ENCODE results near the gene MARCHF2. TPM values are rescaled to one million over a fixed set of nuclear protein-coding genes. Genes with fewer than 3 reads are reported as not detected.

The MARCHF2 gene
- total RNA-seq, 1 experiment from 2014 or later: 20.2 TPM

DNA sequence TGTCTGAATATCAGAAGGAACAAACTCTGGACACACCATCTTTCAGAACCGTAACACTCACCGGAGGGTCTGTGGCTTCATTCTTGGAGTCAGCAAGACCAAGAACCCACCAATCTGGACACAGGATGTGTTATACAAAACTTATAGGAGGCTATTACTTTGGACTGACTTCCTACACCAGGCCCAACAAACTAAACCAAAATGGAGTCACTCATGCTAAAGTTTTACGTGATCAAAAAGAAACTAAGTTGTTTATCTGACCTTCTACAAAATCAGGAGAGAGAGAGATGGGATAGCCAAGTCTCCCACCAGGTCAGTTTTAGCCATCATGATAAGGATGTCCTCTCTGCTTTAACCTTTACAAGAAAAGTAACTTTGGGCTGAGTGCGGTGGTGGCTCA lies 26.1 kb upstream of the MARCHF2 start (continued):
- TF ChIP-seq, protein P1, sequence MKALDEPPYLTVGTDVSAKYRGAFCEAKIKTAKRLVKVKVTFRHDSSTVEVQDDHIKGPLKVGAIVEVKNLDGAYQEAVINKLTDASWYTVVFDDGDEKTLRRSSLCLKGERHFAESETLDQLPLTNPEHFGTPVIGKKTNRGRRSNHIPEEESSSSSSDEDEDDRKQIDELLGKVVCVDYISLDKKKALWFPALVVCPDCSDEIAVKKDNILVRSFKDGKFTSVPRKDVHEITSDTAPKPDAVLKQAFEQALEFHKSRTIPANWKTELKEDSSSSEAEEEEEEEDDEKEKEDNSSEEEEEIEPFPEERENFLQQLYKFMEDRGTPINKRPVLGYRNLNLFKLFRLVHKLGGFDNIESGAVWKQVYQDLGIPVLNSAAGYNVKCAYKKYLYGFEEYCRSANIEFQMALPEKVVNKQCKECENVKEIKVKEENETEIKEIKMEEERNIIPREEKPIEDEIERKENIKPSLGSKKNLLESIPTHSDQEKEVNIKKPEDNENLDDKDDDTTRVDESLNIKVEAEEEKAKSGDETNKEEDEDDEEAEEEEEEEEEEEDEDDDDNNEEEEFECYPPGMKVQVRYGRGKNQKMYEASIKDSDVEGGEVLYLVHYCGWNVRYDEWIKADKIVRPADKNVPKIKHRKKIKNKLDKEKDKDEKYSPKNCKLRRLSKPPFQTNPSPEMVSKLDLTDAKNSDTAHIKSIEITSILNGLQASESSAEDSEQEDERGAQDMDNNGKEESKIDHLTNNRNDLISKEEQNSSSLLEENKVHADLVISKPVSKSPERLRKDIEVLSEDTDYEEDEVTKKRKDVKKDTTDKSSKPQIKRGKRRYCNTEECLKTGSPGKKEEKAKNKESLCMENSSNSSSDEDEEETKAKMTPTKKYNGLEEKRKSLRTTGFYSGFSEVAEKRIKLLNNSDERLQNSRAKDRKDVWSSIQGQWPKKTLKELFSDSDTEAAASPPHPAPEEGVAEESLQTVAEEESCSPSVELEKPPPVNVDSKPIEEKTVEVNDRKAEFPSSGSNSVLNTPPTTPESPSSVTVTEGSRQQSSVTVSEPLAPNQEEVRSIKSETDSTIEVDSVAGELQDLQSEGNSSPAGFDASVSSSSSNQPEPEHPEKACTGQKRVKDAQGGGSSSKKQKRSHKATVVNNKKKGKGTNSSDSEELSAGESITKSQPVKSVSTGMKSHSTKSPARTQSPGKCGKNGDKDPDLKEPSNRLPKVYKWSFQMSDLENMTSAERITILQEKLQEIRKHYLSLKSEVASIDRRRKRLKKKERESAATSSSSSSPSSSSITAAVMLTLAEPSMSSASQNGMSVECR (CRISPR knock-in tag; IDR thresholded peaks at IDR 0.05; ENCODE audit: borderline replicate concordance): no peak
- no peak for TF ChIP-seq ESRRA (CRISPR knock-in tag; IDR thresholded peaks at IDR 0.05; ENCODE audit: borderline replicate concordance)
- TF ChIP-seq, protein P2, sequence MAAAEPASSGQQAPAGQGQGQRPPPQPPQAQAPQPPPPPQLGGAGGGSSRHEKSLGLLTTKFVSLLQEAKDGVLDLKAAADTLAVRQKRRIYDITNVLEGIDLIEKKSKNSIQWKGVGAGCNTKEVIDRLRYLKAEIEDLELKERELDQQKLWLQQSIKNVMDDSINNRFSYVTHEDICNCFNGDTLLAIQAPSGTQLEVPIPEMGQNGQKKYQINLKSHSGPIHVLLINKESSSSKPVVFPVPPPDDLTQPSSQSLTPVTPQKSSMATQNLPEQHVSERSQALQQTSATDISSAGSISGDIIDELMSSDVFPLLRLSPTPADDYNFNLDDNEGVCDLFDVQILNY (CRISPR knock-in tag; IDR thresholded peaks at IDR 0.05): no peak
- TF ChIP-seq ZNF317 (CRISPR knock-in tag; IDR thresholded peaks at IDR 0.05; ENCODE audit: borderline replicate concordance, low read depth): no peak
- TF ChIP-seq, protein P3, sequence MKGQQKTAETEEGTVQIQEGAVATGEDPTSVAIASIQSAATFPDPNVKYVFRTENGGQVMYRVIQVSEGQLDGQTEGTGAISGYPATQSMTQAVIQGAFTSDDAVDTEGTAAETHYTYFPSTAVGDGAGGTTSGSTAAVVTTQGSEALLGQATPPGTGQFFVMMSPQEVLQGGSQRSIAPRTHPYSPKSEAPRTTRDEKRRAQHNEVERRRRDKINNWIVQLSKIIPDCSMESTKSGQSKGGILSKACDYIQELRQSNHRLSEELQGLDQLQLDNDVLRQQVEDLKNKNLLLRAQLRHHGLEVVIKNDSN (CRISPR knock-in tag; IDR thresholded peaks at IDR 0.05): no peak
- TF ChIP-seq, protein P4, sequence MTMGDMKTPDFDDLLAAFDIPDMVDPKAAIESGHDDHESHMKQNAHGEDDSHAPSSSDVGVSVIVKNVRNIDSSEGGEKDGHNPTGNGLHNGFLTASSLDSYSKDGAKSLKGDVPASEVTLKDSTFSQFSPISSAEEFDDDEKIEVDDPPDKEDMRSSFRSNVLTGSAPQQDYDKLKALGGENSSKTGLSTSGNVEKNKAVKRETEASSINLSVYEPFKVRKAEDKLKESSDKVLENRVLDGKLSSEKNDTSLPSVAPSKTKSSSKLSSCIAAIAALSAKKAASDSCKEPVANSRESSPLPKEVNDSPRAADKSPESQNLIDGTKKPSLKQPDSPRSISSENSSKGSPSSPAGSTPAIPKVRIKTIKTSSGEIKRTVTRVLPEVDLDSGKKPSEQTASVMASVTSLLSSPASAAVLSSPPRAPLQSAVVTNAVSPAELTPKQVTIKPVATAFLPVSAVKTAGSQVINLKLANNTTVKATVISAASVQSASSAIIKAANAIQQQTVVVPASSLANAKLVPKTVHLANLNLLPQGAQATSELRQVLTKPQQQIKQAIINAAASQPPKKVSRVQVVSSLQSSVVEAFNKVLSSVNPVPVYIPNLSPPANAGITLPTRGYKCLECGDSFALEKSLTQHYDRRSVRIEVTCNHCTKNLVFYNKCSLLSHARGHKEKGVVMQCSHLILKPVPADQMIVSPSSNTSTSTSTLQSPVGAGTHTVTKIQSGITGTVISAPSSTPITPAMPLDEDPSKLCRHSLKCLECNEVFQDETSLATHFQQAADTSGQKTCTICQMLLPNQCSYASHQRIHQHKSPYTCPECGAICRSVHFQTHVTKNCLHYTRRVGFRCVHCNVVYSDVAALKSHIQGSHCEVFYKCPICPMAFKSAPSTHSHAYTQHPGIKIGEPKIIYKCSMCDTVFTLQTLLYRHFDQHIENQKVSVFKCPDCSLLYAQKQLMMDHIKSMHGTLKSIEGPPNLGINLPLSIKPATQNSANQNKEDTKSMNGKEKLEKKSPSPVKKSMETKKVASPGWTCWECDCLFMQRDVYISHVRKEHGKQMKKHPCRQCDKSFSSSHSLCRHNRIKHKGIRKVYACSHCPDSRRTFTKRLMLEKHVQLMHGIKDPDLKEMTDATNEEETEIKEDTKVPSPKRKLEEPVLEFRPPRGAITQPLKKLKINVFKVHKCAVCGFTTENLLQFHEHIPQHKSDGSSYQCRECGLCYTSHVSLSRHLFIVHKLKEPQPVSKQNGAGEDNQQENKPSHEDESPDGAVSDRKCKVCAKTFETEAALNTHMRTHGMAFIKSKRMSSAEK (CRISPR knock-in tag; IDR thresholded peaks at IDR 0.05; ENCODE audit: borderline replicate concordance): no peak
- no peak for TF ChIP-seq HMGA2 (CRISPR knock-in tag; IDR thresholded peaks at IDR 0.05)

- Mint-ChIP-seq H3K4me3 (peak overlapping the region; percentile 45), H3K9me3 (peaks cover 21% of the 10 kb centered on the region), H3K4me1 (peaks cover 20% of the 10 kb centered on the region), H3K36me3 (peaks cover 20% of the 10 kb centered on the region), H3K27me3 (ENCODE audit: low read depth) (no peaks in the 10 kb centered on the region), H3K27ac (peak overlapping the region; percentile 76)
- POLR2A ChIA-PET: interaction anchor here (0.6 kb wide), 1 partner anchor 1636 kb away, joined by 3 read pairs; no protein-coding TSS in a partner anchor
- TF ChIP-seq GABPB1 (CRISPR knock-in tag; IDR thresholded peaks at IDR 0.05): peak; percentile 90
- TF ChIP-seq, protein P5, sequence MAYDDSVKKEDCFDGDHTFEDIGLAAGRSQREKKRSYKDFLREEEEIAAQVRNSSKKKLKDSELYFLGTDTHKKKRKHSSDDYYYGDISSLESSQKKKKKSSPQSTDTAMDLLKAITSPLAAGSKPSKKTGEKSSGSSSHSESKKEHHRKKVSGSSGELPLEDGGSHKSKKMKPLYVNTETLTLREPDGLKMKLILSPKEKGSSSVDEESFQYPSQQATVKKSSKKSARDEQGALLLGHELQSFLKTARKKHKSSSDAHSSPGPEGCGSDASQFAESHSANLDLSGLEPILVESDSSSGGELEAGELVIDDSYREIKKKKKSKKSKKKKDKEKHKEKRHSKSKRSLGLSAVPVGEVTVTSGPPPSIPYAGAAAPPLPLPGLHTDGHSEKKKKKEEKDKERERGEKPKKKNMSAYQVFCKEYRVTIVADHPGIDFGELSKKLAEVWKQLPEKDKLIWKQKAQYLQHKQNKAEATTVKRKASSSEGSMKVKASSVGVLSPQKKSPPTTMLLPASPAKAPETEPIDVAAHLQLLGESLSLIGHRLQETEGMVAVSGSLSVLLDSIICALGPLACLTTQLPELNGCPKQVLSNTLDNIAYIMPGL (CRISPR knock-in tag; IDR thresholded peaks at IDR 0.05): no peak
- CTCF ChIA-PET: no interaction called here
- no peak for ATAC-seq
- no peak for DNase-seq (ENCODE audit: low spot score)
Observed at GRCh38 chr19:8387688-8388611, 25.2 kb upstream of the MARCHF2 start.

All from WTC11 (cell line).